NCI-H524 treated with DMSO at 0.1 percent for 48 hours (cell line): ENCODE measurements around the gene DPH3.

Source experiments
- DNase-seq: peaks from one replicate; lab custom pipeline; 2025; lab: John Stamatoyannopoulos, UW

DPH3 gene

DNA sequence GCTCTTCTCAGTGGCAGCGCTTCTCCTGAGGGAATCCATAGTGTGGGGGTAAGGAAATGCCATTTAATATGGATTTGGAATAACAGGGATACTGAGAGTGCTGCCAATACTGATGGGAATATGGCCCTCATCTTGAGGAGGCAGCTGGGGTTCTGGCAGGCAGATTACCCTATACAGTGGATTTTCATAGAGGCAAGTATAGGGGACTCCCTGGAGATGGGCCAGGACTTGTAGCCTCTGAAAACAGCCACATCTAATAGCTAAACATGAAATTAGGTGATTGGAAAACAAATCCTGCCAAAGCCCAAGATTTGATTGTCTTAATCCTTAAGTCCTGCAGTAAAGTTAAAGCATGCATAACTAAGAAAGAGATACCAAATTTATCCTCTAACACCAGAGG, 30.9 kb downstream of the DPH3 start:
- DNase-seq: no peak

- DNase-seq: no peak
Observed at GRCh38 chr3:16231983-16232382, 32.8 kb downstream of the DPH3 start.

GRCh38 chr3:16229681-16230080, 35.1 kb downstream of the DPH3 start:
- DNase-seq: no peak

- DNase-seq: no peak
Observed at GRCh38 chr3:16227566-16227965, 37.2 kb downstream of the DPH3 start.

- DNase-seq: no peak
Observed at GRCh38 chr3:16224325-16224724, 40.4 kb downstream of the DPH3 start.

- no peak for DNase-seq
Observed at GRCh38 chr3:16222547-16222946, 42.2 kb downstream of the DPH3 start.

- DNase-seq: no peak
Observed at GRCh38 chr3:16221990-16222389, 42.8 kb downstream of the DPH3 start.

DNA sequence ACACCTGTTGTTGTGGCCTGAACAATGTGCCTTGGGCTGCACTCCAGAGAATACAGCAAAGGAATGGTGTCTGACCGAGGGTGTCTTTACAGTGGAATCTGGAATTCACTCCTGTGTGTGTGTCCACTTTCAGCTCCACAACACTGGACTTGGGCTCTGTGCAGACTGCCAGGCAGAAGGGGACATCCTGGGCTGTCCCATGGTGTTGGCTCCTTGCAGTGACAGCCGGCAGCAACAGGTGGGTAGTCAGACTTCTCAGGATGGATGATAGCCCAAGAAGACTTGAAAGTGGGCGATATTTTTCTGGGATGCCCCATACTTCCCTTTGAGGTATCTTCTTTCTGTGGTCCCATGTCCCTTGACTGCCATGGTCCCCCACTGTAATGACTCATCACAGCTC, 45.0 kb downstream of the DPH3 start:
- DNase-seq: no peak

GRCh38 chr3:16216373-16216935, 48.3 kb downstream of the DPH3 start:
- DNase-seq: no peak

GRCh38 chr3:16214366-16214765, 50.4 kb downstream of the DPH3 start:
- DNase-seq: peak; percentile 80

GRCh38 chr3:16211176-16211904, 53.4 kb downstream of the DPH3 start:
- no peak for DNase-seq
